Ishikawa (cell line): ENCODE data around the gene TANC1.

Experiments
- CEBPB ChIP-seq: IDR thresholded peaks from 2 replicates; pipeline ENCODE4 v1.6.1; 2012
- CREB1 ChIP-seq: IDR thresholded peaks from 2 replicates; pipeline ENCODE4 v1.6.1; 2012; ENCODE audit warnings: low read depth
- EP300 ChIP-seq: IDR thresholded peaks from 2 replicates; pipeline ENCODE4 v1.6.1; 2012; ENCODE audit warnings: borderline replicate concordance
- FOXM1 ChIP-seq: IDR thresholded peaks from 2 replicates; pipeline ENCODE4 v1.6.1; 2012; ENCODE audit warnings: low read depth, borderline replicate concordance
- MAX ChIP-seq: IDR thresholded peaks from 2 replicates; pipeline ENCODE4 v1.6.1; 2012
- NFIC ChIP-seq: IDR thresholded peaks from 2 replicates; pipeline ENCODE4 v1.6.1; 2012
- RAD21 ChIP-seq: IDR thresholded peaks from 2 replicates; pipeline ENCODE4 v1.6.1; 2012; ENCODE audit warnings: low read depth
- TAF1 ChIP-seq: IDR thresholded peaks from 2 replicates; pipeline ENCODE4 v1.6.1; 2012; ENCODE audit warnings: low read depth, mild to moderate bottlenecking
- TCF12 ChIP-seq: IDR thresholded peaks from 2 replicates; pipeline ENCODE4 v1.6.1; 2012; ENCODE audit warnings: low read depth
- TEAD4 ChIP-seq: IDR thresholded peaks from 2 replicates; pipeline ENCODE4 v1.6.1; 2012
- USF1 ChIP-seq: IDR thresholded peaks from 2 replicates; pipeline ENCODE4 v1.6.1; 2012
- YY1 ChIP-seq: IDR thresholded peaks from 2 replicates; pipeline ENCODE4 v1.6.1; 2012; ENCODE audit warnings: low read depth
- ZBTB7A ChIP-seq: IDR thresholded peaks from 2 replicates; pipeline ENCODE4 v1.6.1; 2012; ENCODE audit warnings: low read depth
- TF ChIP-seq, protein P1 (sequence below): IDR thresholded peaks from 2 replicates; pipeline ENCODE4 v1.6.1; 2012; ENCODE audit warnings: low read depth, mild to moderate bottlenecking

DNA sequence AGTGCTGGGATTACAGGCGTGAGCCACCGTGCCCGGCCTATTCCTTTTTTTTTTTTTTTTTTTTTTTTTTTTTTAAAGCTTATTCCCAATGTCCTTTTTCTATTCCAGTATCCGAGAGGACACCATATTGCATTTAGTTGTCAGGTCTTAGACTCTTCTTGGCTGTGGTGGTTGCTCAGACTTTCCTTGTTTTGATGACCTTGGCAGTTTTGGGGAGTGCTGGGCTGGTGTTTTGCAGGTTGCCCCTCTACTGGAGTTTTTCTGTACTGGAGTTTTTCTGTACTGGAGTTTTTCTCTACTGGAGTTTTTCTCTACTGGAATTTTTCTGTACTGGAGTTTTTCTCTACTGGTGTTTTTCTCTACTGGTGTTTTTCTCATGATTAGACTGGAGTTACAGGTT, 149.2 kb downstream of the TANC1 start:
- TF ChIP-seq USF1 (no peak), RAD21 (no peak), MAX (no peak), TCF12 (no peak), YY1 (no peak), TAF1 (no peak), CEBPB (no peak), NFIC (no peak), TEAD4 (no peak), EP300 (no peak), FOXM1 (no peak), CREB1 (no peak), ZBTB7A (no peak)
- TF ChIP-seq, protein P1, sequence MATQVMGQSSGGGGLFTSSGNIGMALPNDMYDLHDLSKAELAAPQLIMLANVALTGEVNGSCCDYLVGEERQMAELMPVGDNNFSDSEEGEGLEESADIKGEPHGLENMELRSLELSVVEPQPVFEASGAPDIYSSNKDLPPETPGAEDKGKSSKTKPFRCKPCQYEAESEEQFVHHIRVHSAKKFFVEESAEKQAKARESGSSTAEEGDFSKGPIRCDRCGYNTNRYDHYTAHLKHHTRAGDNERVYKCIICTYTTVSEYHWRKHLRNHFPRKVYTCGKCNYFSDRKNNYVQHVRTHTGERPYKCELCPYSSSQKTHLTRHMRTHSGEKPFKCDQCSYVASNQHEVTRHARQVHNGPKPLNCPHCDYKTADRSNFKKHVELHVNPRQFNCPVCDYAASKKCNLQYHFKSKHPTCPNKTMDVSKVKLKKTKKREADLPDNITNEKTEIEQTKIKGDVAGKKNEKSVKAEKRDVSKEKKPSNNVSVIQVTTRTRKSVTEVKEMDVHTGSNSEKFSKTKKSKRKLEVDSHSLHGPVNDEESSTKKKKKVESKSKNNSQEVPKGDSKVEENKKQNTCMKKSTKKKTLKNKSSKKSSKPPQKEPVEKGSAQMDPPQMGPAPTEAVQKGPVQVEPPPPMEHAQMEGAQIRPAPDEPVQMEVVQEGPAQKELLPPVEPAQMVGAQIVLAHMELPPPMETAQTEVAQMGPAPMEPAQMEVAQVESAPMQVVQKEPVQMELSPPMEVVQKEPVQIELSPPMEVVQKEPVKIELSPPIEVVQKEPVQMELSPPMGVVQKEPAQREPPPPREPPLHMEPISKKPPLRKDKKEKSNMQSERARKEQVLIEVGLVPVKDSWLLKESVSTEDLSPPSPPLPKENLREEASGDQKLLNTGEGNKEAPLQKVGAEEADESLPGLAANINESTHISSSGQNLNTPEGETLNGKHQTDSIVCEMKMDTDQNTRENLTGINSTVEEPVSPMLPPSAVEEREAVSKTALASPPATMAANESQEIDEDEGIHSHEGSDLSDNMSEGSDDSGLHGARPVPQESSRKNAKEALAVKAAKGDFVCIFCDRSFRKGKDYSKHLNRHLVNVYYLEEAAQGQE: no peak
